Measurements from ENCODE around the gene RIC8A. TPM values are rescaled to one million over a fixed set of nuclear protein-coding genes. Genes with fewer than 3 reads are reported as not detected.
"Not testable (repeated sequence)": the region's sequence is repeated elsewhere in the genome, so short reads cannot be mapped to it uniquely, and the experiment has no call there.

Gene RIC8A
- polyA plus RNA-seq, 1 donor from 2014 or later: 128 TPM

- H3K27me3 ChIP-seq (ENCODE audit: insufficient read depth, low read depth, low read length); H3K9ac ChIP-seq (ENCODE audit: low read length); H2AFZ ChIP-seq (ENCODE audit: low read depth, low read length); H3F3A ChIP-seq (ENCODE audit: insufficient read depth, low read length, poor library complexity, severe bottlenecking); H3K36me3 ChIP-seq (ENCODE audit: insufficient read depth, low read length); H3K27ac ChIP-seq (ENCODE audit: low read length); H4K20me1 ChIP-seq (ENCODE audit: insufficient read depth); H3K4me2 ChIP-seq (ENCODE audit: low read length); H3K4me3 ChIP-seq (ENCODE audit: low read length); H3K9me3 ChIP-seq (ENCODE audit: low read length); H3K9me2 ChIP-seq (ENCODE audit: insufficient read depth, low read length); H3K79me2 ChIP-seq (replicated peaks; ENCODE audit: insufficient read depth, low read length): not testable (repeated sequence)
- TF ChIP-seq CTCF (IDR thresholded peaks at IDR 0.05; ENCODE audit: poor library complexity, severe bottlenecking) (peak; percentile 58), SMC3 (conservative IDR thresholded peaks at IDR 0.05; ENCODE audit: poor library complexity) (peak; percentile 54), RAD21 (conservative IDR thresholded peaks at IDR 0.05) (peak; percentile 53)
Measured at GRCh38 chr11:191490-192478, 15.7 kb upstream of the RIC8A start.

GRCh38 chr11:192674-193128, 14.8 kb upstream of the RIC8A start, which contains the start of gene SCGB1C1:
TSS of gene SCGB1C1 (plus strand) at chr11:193078. CDS start at chr11:193100, 22 bp downstream.
- not testable (repeated sequence) for H3K9me3 ChIP-seq (ENCODE audit: low read length)

GRCh38 chr11:193481-193880, 14.0 kb upstream of the RIC8A start:
- H3K79me2 ChIP-seq (replicated peaks; ENCODE audit: insufficient read depth, low read length); H3K9me2 ChIP-seq (ENCODE audit: insufficient read depth, low read length); H3K4me3 ChIP-seq (ENCODE audit: low read length); H3K27me3 ChIP-seq (ENCODE audit: insufficient read depth, low read depth, low read length); H2AFZ ChIP-seq (ENCODE audit: low read depth, low read length); H4K20me1 ChIP-seq (ENCODE audit: insufficient read depth); H3F3A ChIP-seq (ENCODE audit: insufficient read depth, low read length, poor library complexity, severe bottlenecking); H3K36me3 ChIP-seq (ENCODE audit: insufficient read depth, low read length); H3K4me2 ChIP-seq (ENCODE audit: low read length); H3K27ac ChIP-seq (ENCODE audit: low read length); H3K9me3 ChIP-seq (ENCODE audit: low read length); H3K9ac ChIP-seq (ENCODE audit: low read length): not testable (repeated sequence)

More at GRCh38 chr11:192674-193128, 14.8 kb upstream of the RIC8A start, which contains the start of gene SCGB1C1:
- H3K9ac ChIP-seq (ENCODE audit: low read length); H3K36me3 ChIP-seq (ENCODE audit: insufficient read depth, low read length); H3K4me2 ChIP-seq (ENCODE audit: low read length); H4K20me1 ChIP-seq (ENCODE audit: insufficient read depth); H3K27ac ChIP-seq (ENCODE audit: low read length); H3K27me3 ChIP-seq (ENCODE audit: insufficient read depth, low read depth, low read length); H3K9me2 ChIP-seq (ENCODE audit: insufficient read depth, low read length); H3K79me2 ChIP-seq (replicated peaks; ENCODE audit: insufficient read depth, low read length); H3F3A ChIP-seq (ENCODE audit: insufficient read depth, low read length, poor library complexity, severe bottlenecking); H2AFZ ChIP-seq (ENCODE audit: low read depth, low read length); H3K4me3 ChIP-seq (ENCODE audit: low read length): not testable (repeated sequence)

GRCh38 chr11:196786-197731, 10.4 kb upstream of the RIC8A start:
- Histone ChIP-seq H3K9me2 (ENCODE audit: insufficient read depth, low read length) (no peaks in the 10 kb centered on the region), H3K27ac (ENCODE audit: low read length) (no peak overlapping the region), H4K20me1 (ENCODE audit: insufficient read depth) (no peaks in the 10 kb centered on the region), H3K4me2 (ENCODE audit: low read length) (no peak overlapping the region), H3K27me3 (ENCODE audit: insufficient read depth, low read depth, low read length) (no peaks in the 10 kb centered on the region), H3K9me3 (ENCODE audit: low read length) (no peaks in the 10 kb centered on the region), H3K4me3 (ENCODE audit: low read length) (no peak overlapping the region), H2AFZ (ENCODE audit: low read depth, low read length) (no peak overlapping the region), H3K9ac (ENCODE audit: low read length) (no peak overlapping the region), H3F3A (ENCODE audit: insufficient read depth, low read length, poor library complexity, severe bottlenecking) (no peaks in the 10 kb centered on the region), H3K79me2 (replicated peaks; ENCODE audit: insufficient read depth, low read length) (no peaks in the 10 kb centered on the region), H3K36me3 (ENCODE audit: insufficient read depth, low read length) (no peaks in the 10 kb centered on the region)
- TF ChIP-seq MXI1 (conservative IDR thresholded peaks at IDR 0.05; ENCODE audit: poor library complexity, severe bottlenecking) (no peak), REST (IDR thresholded peaks at IDR 0.05; ENCODE audit: borderline replicate concordance) (no peak), SMC3 (conservative IDR thresholded peaks at IDR 0.05; ENCODE audit: poor library complexity) (no peak), POLR2AphosphoS5 (IDR thresholded peaks at IDR 0.05) (no peak), RAD21 (conservative IDR thresholded peaks at IDR 0.05) (no peak), EP300 (conservative IDR thresholded peaks at IDR 0.05; ENCODE audit: poor library complexity, severe bottlenecking) (no peak), EZH2 (IDR thresholded peaks at IDR 0.05; ENCODE audit: borderline replicate concordance, insufficient read depth, low read length, poor library complexity, severe bottlenecking) (no peak)
